HepG2 (cell line): ENCODE data around the gene DUSP15. TPM values are rescaled to one million over a fixed set of nuclear protein-coding genes. Genes with fewer than 3 reads are reported as not detected.
A peak's percentile ranks its signal among the peaks of the same experiment; 100 is the strongest.

ENCODE experiments used
- CHD4 ChIP-seq: fragments of 200-600 bp; sonication (generic); IDR thresholded peaks from 2 replicates; pipeline ENCODE4 v1.7.0; 2017; ENCODE audit warnings: mild to moderate bottlenecking, low read length, borderline replicate concordance
- GATA4 ChIP-seq: sonication (generic); IDR thresholded peaks from 2 replicates; pipeline ENCODE4 v1.6.1; 2016; ENCODE audit warnings: antibody characterized with exemption, low read depth, borderline replicate concordance
- KAT7 ChIP-seq: IDR thresholded peaks from 2 replicates; pipeline ENCODE4 v1.6.1; 2018; ENCODE audit warnings: borderline replicate concordance, missing compliant biosample characterization
- MTF2 ChIP-seq: sonication (generic); formaldehyde crosslinking; IDR thresholded peaks from 2 replicates; pipeline ENCODE4 v1.5.0; 2020; ENCODE audit warnings: missing genetic modification reagents, borderline replicate concordance
- NBN ChIP-seq: fragments of 450-650 bp; conservative IDR thresholded peaks from 2 replicates; pipeline ENCODE4 v1.6.1; 2017
- POLR2AphosphoS2 ChIP-seq: IDR thresholded peaks from 2 replicates; pipeline ENCODE4 v1.6.1; 2011; ENCODE audit warnings: low read depth, low read length, improper control_type of control experiment
- SIN3A ChIP-seq: IDR thresholded peaks from 2 replicates; pipeline ENCODE4 v1.6.1; 2011; ENCODE audit warnings: low read depth, mild to moderate bottlenecking, control low read depth, low read length, borderline replicate concordance
- SMYD3 ChIP-seq: sonication (generic); formaldehyde crosslinking; IDR thresholded peaks from 2 replicates; pipeline ENCODE4 v1.8.1; 2023; ENCODE audit warnings: mild to moderate bottlenecking, missing genetic modification reagents
- SP4 ChIP-seq: sonication (generic); formaldehyde crosslinking; IDR thresholded peaks from 2 replicates; pipeline ENCODE4 v1.8.1; 2023; ENCODE audit warnings: mild to moderate bottlenecking, missing genetic modification reagents
- SRF ChIP-seq: IDR thresholded peaks from 2 replicates; pipeline ENCODE4 v1.6.1; 2011; ENCODE audit warnings: mild to moderate bottlenecking, low read depth, low read length, moderate library complexity
- SYNCRIP ChIP-seq: fragments of 200-400 bp; formaldehyde crosslinking; IDR thresholded peaks from 2 replicates; pipeline ENCODE4 v1.6.1; 2018; ENCODE audit warnings: mild to moderate bottlenecking, low read depth, low read length; ENCODE audit not compliant: insufficient read depth
- TARDBP ChIP-seq: sonication (generic); formaldehyde crosslinking; IDR thresholded peaks from 2 replicates; pipeline ENCODE4 v1.8.0; 2022; ENCODE audit warnings: mild to moderate bottlenecking, missing genetic modification reagents
- ZBTB3 ChIP-seq: sonication (generic); formaldehyde crosslinking; IDR thresholded peaks from 2 replicates; pipeline ENCODE4 v1.4.0; 2020; ENCODE audit warnings: low read depth, mild to moderate bottlenecking, moderate library complexity, missing genetic modification reagents, borderline replicate concordance
- ZNF101 ChIP-seq: sonication (generic); formaldehyde crosslinking; IDR thresholded peaks from 2 replicates; pipeline ENCODE4 v1.4.0; 2020; ENCODE audit warnings: mild to moderate bottlenecking, low read depth, missing genetic modification reagents, borderline replicate concordance
- ZNF367 ChIP-seq: sonication (generic); formaldehyde crosslinking; IDR thresholded peaks from 2 replicates; pipeline ENCODE4 v1.4.0; 2020; ENCODE audit warnings: missing genetic modification reagents, borderline replicate concordance
- ZNF567 ChIP-seq: sonication (generic); formaldehyde crosslinking; IDR thresholded peaks from 2 replicates; pipeline ENCODE4 v1.8.1; 2023; ENCODE audit warnings: mild to moderate bottlenecking, missing genetic modification reagents, borderline replicate concordance
- polyA plus RNA-seq, 8 experiments: library from polyadenylated mRNA; depleted of rRNA in 3 of 8; stranded (reverse) in 7 of 8; unstranded in 1 of 8; fragments of >200 nt; fragmentation: Illumina TruSeq in 4 of 8; extraction: Trizol in 4 of 8; gene quantifications; 2 replicates each; pipeline versions ENCODE4 v1.2.1 to v1.2.3, GENCODE V29; 2011 to 2016; ENCODE audit warnings: low read depth in 4 of 8, missing spikeins in 1 of 8, mixed read lengths in 1 of 8; ENCODE audit not compliant: insufficient read depth in 1 of 8
- total RNA-seq, 5 experiments: library from RNA; depleted of rRNA; stranded (reverse); fragments of >200 nt; fragmentation: Illumina TruSeq; extraction: Trizol; gene quantifications; 2 replicates each; pipeline ENCODE4 v1.2.3, GENCODE V29; 2016; ENCODE audit warnings: low read depth in 1 of 5
- TF ChIP-seq, protein P1 (sequence below): sonication (generic); IDR thresholded peaks from 2 replicates; pipeline ENCODE4 v1.6.1; 2016; ENCODE audit warnings: low read depth, borderline replicate concordance
- TF ChIP-seq, protein P2 (sequence below): sonication (generic); formaldehyde crosslinking; IDR thresholded peaks from 2 replicates; pipeline ENCODE4 v1.4.0; 2020; ENCODE audit warnings: mild to moderate bottlenecking, missing genetic modification reagents
- TF ChIP-seq, protein P3 (sequence below): sonication (generic); formaldehyde crosslinking; IDR thresholded peaks from 2 replicates; pipeline ENCODE4 v1.4.0; 2020; ENCODE audit warnings: mild to moderate bottlenecking, missing genetic modification reagents

Gene DUSP15
- total and polyA plus RNA-seq, 2 of the 13 experiments (the other 11 are each of a cell fraction or from before 2014, with no cell fraction given), result 0.17 to 0.93 TPM

DNA sequence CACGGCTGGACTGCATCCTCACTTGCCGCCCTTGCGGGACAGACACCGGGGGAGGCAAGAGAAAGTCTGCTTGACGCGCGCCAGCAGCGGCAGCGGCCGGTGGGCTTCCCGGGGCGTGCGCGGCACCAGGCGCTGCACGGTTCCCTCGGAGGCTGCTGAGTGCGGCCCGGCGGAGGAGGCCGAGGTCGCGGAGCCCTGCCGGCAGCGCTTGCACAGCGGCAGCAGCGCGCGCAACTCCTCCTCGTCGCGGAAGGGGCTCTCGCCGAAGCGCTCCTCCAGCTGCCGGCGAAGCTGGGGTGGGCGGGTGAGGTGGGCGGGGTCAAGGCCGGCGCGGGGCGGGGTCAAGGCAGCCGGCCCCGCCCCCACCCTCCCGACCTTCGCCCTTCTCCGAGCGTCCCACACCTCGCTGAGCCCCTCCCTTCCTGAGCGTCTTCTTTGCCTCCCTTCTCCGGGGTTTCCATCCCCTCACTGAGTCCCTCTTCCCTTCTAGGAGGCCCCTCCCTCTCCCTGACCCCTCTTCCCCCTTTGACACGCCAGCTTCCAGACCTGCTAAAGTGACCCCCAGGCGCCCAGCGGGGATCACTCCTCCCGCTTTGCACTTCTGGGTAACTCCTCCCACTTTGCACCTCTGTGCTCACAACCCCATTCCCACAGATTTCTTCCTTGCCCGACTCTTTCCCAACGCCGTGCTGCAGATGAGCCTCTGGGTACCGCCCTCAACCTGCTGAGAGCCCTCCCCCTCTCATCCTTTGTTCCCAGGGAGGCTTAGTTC lies 8.8 kb downstream of the DUSP15 start (continued):
- TF ChIP-seq, protein P1, sequence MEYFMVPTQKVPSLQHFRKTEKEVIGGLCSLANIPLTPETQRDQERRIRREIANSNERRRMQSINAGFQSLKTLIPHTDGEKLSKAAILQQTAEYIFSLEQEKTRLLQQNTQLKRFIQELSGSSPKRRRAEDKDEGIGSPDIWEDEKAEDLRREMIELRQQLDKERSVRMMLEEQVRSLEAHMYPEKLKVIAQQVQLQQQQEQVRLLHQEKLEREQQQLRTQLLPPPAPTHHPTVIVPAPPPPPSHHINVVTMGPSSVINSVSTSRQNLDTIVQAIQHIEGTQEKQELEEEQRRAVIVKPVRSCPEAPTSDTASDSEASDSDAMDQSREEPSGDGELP, result peak; percentile 66; the same call in 1 of the 2 replicates
- TF ChIP-seq ZNF367 (CRISPR knock-in tag), result no peak
- TF ChIP-seq ZBTB3 (CRISPR knock-in tag), result 0 out of 2 replicates have a peak, but pooled peaks have one; percentile 40
- TF ChIP-seq, protein P2, sequence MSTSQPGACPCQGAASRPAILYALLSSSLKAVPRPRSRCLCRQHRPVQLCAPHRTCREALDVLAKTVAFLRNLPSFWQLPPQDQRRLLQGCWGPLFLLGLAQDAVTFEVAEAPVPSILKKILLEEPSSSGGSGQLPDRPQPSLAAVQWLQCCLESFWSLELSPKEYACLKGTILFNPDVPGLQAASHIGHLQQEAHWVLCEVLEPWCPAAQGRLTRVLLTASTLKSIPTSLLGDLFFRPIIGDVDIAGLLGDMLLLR (CRISPR knock-in tag), result no peak
- TF ChIP-seq POLR2AphosphoS2, result no peak
- TF ChIP-seq NBN, result no peak
- TF ChIP-seq MTF2 (CRISPR knock-in tag), result no peak
- TF ChIP-seq GATA4, result no peak
- TF ChIP-seq, protein P3, sequence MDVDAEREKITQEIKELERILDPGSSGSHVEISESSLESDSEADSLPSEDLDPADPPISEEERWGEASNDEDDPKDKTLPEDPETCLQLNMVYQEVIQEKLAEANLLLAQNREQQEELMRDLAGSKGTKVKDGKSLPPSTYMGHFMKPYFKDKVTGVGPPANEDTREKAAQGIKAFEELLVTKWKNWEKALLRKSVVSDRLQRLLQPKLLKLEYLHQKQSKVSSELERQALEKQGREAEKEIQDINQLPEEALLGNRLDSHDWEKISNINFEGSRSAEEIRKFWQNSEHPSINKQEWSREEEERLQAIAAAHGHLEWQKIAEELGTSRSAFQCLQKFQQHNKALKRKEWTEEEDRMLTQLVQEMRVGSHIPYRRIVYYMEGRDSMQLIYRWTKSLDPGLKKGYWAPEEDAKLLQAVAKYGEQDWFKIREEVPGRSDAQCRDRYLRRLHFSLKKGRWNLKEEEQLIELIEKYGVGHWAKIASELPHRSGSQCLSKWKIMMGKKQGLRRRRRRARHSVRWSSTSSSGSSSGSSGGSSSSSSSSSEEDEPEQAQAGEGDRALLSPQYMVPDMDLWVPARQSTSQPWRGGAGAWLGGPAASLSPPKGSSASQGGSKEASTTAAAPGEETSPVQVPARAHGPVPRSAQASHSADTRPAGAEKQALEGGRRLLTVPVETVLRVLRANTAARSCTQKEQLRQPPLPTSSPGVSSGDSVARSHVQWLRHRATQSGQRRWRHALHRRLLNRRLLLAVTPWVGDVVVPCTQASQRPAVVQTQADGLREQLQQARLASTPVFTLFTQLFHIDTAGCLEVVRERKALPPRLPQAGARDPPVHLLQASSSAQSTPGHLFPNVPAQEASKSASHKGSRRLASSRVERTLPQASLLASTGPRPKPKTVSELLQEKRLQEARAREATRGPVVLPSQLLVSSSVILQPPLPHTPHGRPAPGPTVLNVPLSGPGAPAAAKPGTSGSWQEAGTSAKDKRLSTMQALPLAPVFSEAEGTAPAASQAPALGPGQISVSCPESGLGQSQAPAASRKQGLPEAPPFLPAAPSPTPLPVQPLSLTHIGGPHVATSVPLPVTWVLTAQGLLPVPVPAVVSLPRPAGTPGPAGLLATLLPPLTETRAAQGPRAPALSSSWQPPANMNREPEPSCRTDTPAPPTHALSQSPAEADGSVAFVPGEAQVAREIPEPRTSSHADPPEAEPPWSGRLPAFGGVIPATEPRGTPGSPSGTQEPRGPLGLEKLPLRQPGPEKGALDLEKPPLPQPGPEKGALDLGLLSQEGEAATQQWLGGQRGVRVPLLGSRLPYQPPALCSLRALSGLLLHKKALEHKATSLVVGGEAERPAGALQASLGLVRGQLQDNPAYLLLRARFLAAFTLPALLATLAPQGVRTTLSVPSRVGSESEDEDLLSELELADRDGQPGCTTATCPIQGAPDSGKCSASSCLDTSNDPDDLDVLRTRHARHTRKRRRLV (CRISPR knock-in tag), result no peak
- TF ChIP-seq SIN3A, result no peak
- TF ChIP-seq TARDBP (CRISPR knock-in tag), result peak; percentile 51; the same call in 1 of the 2 replicates
- peak; percentile 86 for TF ChIP-seq SP4 (CRISPR knock-in tag)
- no peak for TF ChIP-seq SRF
- peak; percentile 32; the same call in 1 of the 2 replicates for TF ChIP-seq KAT7 (CRISPR knock-in tag)
- no peak for TF ChIP-seq ZNF567
- 0 out of 2 replicates have a peak, but pooled peaks have one; percentile 5 for TF ChIP-seq ZNF101 (CRISPR knock-in tag)
- no peak for TF ChIP-seq SYNCRIP
- no peak for TF ChIP-seq CHD4
- TF ChIP-seq SMYD3 (CRISPR knock-in tag), result no peak
